Measurements from ENCODE around the gene TRIM7. TPM values are rescaled to one million over a fixed set of nuclear protein-coding genes. Genes with fewer than 3 reads are reported as not detected.

TRIM7 gene
- total and polyA plus RNA-seq, 9 of the 15 experiments (the other 6 are each of a cell fraction or from before 2014, with no cell fraction given): 2.6 to 14.9 (median 8.9) TPM

- 0 out of 4 replicates have a peak, but pooled peaks of 1 of the 2 experiments have one; percentile 23 for TF ChIP-seq ZNF639 (CRISPR knock-in tag; conservative IDR thresholded peaks at IDR 0.05 in 1 of 2, IDR thresholded peaks at IDR 0.05 in 1 of 2)
- TF ChIP-seq IFI16 (CRISPR knock-in tag; IDR thresholded peaks at IDR 0.05): no peak
- TF ChIP-seq ZNF407 (IDR thresholded peaks at IDR 0.05; ENCODE audit: low read depth): peak; percentile 72
- no peak for TF ChIP-seq HMG20A (CRISPR knock-in tag; conservative IDR thresholded peaks at IDR 0.05)
- TF ChIP-seq ZNF263 (CRISPR knock-in tag; IDR thresholded peaks at IDR 0.05; ENCODE audit: borderline replicate concordance): no peak
- TF ChIP-seq GABPB2 (CRISPR knock-in tag; conservative IDR thresholded peaks at IDR 0.05): no peak
- TF ChIP-seq ZNF217 (CRISPR knock-in tag; IDR thresholded peaks at IDR 0.05): no peak
- no peak for TF ChIP-seq E2F3 (CRISPR knock-in tag; IDR thresholded peaks at IDR 0.05)
- TF ChIP-seq XRCC5 (IDR thresholded peaks at IDR 0.05; ENCODE audit: low read depth, low read length): 0 out of 2 replicates have a peak, but pooled peaks have one; percentile 18
- TF ChIP-seq THRA (IDR thresholded peaks at IDR 0.05): no peak
- no peak for TF ChIP-seq ZNF395 (CRISPR knock-in tag; IDR thresholded peaks at IDR 0.05)
- TF ChIP-seq POLR2G (IDR thresholded peaks at IDR 0.05; ENCODE audit: low read depth, low read length): 0 out of 2 replicates have a peak, but pooled peaks have one; percentile 29
- TF ChIP-seq HNRNPUL1 (IDR thresholded peaks at IDR 0.05; ENCODE audit: low read length): no peak
- peak; percentile 30; the same call in 1 of the 2 replicates for TF ChIP-seq GABPA (tag; conservative IDR thresholded peaks at IDR 0.05; ENCODE audit: low read depth)
Observed at GRCh38 chr5:181207214-181207959, 2.4 kb upstream of the TRIM7 start (continued).
